ENCODE results near the gene NKX2-1. TPM values are rescaled to one million over a fixed set of nuclear protein-coding genes. Genes with fewer than 3 reads are reported as not detected.
"Not testable (repeated sequence)": the region's sequence is repeated elsewhere in the genome, so short reads cannot be mapped to it uniquely, and the experiment has no call there.

Gene NKX2-1
- total RNA-seq, result not detected

DNA sequence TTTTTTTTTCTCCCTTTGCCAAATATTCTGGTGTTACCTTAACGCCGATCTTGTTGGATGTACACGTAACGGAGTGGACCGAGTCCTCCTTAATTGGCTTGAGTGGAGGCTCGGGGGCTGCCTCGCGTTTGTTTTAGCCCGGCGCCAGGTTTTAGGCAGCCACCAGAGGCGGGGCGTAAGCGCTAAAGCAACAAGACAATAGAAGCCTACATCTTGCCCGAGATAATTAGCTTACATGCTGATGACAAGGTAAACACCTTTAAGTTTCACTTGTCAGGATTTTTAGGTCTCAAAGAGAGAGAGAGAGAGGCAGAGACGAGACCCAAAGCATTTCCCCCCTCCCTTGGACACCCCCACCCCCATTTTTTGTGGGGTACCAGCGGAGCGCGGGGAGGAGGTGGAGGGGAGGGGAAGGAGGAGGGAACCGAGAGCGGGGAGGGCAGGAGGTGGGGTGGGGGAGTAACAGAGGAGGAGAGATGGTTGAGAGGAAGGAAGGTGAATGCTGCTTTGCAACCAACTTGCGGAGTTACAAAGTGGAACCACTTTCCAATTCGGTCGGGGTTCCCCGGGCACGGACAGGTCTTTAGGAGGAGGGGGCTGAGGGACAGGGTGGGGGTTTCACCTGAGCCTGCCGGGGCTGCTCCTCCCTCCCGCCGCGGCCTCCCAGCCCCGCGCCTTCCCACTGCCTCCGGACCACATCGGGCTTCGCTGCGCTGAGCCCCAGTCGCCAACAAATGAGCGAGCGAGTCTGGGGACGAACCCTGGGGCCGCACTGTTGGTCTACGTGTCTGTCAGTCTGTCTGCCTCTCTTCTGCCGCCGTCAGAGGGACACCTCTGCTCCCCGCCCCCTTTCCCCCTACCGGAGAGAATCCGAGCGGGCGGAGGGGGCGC is at the start of gene NKX2-1:
Gene NKX2-1 (minus strand): TSS at position 802 of the 891 bp plus-strand sequence. CDS start 103 bp downstream, at position 699.
- no peaks in the 10 kb centered on the region for H3K9me3 ChIP-seq
- H3K27me3 ChIP-seq, result peaks cover 34 to 90% of the 10 kb centered on the region in 2 donors
- no peaks in the 10 kb centered on the region for H3K36me3 ChIP-seq
- peak within 1 kb of the TSS in 1 of 2 donors; percentile 36 for H3K4me3 ChIP-seq
- no peak within 1 kb of the TSS for H3K27ac ChIP-seq
- no peak for DNase-seq (ENCODE audit: low spot score)
- TF ChIP-seq, protein P1, sequence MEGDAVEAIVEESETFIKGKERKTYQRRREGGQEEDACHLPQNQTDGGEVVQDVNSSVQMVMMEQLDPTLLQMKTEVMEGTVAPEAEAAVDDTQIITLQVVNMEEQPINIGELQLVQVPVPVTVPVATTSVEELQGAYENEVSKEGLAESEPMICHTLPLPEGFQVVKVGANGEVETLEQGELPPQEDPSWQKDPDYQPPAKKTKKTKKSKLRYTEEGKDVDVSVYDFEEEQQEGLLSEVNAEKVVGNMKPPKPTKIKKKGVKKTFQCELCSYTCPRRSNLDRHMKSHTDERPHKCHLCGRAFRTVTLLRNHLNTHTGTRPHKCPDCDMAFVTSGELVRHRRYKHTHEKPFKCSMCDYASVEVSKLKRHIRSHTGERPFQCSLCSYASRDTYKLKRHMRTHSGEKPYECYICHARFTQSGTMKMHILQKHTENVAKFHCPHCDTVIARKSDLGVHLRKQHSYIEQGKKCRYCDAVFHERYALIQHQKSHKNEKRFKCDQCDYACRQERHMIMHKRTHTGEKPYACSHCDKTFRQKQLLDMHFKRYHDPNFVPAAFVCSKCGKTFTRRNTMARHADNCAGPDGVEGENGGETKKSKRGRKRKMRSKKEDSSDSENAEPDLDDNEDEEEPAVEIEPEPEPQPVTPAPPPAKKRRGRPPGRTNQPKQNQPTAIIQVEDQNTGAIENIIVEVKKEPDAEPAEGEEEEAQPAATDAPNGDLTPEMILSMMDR (IDR thresholded peaks at IDR 0.05), result no peak
- peaks cover 0 to 41% of the 10 kb centered on the region in 2 donors for H3K4me1 ChIP-seq

DNA sequence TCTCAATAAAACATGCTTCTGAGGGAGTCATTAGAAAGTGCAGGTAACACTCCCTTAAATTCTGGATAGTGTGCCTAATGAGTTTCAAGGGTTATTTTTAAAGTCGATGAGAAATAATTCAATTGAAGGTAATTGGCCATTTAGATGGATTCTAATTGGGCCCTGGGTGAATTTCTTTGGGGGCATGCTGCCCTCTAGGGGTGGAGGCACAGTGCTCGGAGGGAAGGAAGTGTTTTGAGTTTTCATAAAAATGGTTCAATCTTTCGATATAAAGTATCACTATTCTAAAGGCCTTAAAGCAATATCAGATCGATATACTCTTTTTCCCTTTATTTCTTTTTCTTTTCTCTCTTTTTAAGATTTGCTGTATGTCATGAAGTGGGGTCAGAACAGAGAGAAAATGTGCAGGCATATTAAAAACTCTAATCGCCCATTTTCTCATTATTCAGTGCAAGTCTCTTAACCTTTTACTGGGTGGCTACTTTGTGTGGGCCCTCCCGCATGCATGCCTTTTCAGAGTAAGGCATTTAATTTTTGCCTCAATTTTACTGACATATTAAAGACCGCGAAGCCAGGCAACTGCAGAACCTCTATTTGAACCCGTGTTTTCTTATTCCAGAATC is 36.9 kb upstream of the NKX2-1 start:
- H3K4me3 ChIP-seq, result no peak overlapping the region

DNA sequence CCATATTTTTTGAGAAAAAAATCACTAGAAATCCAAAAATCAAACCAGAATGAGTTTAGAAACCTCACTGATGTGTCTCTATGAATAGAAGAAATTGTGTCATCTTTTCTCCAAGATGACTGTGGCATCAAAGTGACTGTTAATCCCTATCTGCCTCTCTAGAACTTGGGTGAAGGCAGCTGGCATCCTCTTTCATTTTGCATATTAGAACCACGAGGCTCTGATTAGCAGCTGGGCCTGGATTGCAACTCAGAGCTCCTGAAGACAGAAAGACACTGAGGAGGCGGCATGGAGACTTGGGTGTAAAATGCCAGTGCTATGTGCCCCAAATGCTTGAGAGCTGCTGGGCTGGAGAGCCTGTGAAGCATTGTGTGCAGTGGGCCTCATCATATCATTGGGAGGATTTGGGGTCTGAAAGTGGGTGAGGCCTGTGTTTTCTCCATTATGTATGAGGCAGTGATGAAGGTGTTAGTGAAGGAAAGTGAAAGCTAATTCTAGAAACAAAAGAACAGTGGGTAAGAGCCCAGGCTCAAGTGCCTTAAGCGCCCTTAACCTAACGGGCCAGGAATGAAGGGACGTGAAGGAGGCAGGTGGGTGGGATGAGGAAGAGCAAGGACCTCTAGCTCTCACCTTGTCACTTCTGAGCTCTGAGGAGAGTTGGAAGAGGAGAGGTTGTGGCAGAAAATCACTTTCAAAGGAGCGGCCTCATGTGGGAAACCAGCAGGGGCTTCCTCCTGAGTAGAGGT is 36.1 kb upstream of the NKX2-1 start:
- no peak overlapping the region for H3K27ac ChIP-seq
- H3K4me3 ChIP-seq, result no peak overlapping the region
- H3K4me1 ChIP-seq, result no peaks in the 10 kb centered on the region
- H3K27me3 ChIP-seq, result no peaks in the 10 kb centered on the region
- no peaks in the 10 kb centered on the region for H3K9me3 ChIP-seq
- no peaks in the 10 kb centered on the region for H3K36me3 ChIP-seq
- TF ChIP-seq, protein P1 (IDR thresholded peaks at IDR 0.05), result no peak
- DNase-seq (ENCODE audit: low spot score), result no peak

More for the DNA sequence above, 36.9 kb upstream of the NKX2-1 start:
- Histone ChIP-seq H3K27me3 (no peaks in the 10 kb centered on the region), H3K9me3 (no peaks in the 10 kb centered on the region), H3K36me3 (no peaks in the 10 kb centered on the region), H3K4me1 (no peaks in the 10 kb centered on the region), H3K27ac (no peak overlapping the region)
- no peak for DNase-seq (ENCODE audit: low spot score)
- TF ChIP-seq, protein P1 (IDR thresholded peaks at IDR 0.05), result peak; percentile 47 to 77

DNA sequence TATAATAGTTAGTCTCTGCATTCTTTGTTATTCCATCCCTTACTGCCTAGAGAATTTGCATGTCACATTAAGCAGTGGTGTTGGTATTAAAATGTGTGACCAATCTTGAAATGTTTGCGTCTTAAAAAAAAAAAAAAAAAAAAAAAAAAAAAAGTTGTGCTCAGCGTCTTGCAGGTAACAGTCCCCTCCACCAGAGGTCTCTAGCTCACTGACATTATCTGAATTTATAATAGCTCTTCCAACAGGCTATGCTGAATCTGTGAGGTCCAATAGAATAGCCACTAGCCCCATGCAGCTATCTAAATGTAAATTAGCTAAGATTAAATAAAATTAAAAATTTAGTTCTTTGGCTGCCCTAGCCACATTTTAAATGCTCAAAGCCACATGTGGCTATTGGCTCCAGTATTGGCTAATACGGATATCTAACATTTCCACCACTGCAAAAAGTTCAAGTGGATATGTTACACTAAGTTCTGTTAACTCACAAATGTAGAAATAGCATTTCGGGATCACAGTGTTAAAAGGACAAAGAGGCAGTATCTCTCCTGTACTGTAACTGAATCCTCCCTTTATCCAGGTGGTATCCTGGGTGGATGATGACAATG is 33.7 kb upstream of the NKX2-1 start:
- DNase-seq (ENCODE audit: low spot score), result no peak
- Histone ChIP-seq H3K4me1 (no peaks in the 10 kb centered on the region), H3K9me3 (no peaks in the 10 kb centered on the region), H3K36me3 (no peaks in the 10 kb centered on the region), H3K4me3 (no peak overlapping the region), H3K27me3 (no peaks in the 10 kb centered on the region), H3K27ac (no peak overlapping the region)
- TF ChIP-seq, protein P1 (IDR thresholded peaks at IDR 0.05), result peak; percentile 42 to 72

DNA sequence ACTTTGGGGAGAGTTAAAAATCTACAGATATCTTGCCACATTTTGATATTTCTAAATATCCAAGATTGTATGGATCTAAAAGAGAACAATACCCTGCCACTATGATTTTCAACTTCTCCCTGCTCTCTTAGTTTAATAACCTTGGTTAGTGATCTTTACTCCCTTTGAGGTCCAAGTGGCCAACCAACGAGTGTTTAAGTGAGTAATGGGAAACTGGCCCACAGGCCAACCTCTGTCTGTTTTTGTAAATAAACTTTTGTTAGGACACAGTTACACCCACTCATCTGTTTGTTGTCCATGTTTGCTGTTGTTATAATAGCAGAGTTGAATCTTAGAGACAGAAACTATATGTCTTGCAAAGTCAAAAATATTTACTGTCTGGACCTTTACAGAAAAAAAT is 30.9 kb upstream of the NKX2-1 start:
- TF ChIP-seq, protein P1 (IDR thresholded peaks at IDR 0.05), result no peak
- no peak overlapping the region for H3K4me3 ChIP-seq
- DNase-seq (ENCODE audit: low spot score), result no peak
- H3K27ac ChIP-seq, result no peak overlapping the region
- no peaks in the 10 kb centered on the region for H3K9me3 ChIP-seq
- H3K36me3 ChIP-seq, result no peaks in the 10 kb centered on the region
- H3K4me1 ChIP-seq, result no peaks in the 10 kb centered on the region
- no peaks in the 10 kb centered on the region for H3K27me3 ChIP-seq

DNA sequence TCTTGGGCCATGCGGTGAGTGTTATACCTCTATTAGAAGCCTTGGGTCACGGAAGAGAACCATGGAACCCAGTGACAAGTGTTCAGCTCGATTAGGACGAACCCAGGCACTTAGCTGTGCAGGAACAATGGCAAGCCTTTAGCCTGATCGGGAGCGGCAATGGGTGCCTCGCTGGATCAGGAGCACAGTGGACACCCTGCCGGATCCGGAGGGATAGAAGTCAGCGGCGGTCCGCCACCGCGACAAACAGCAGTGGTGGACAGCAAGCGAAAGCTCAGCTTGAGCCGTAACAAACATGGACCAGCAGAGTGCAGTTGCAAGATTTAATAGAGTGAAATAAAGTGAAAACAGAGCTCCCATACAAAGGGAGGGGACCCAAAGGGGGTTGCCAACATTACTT is 24.2 kb upstream of the NKX2-1 start:
- not testable (repeated sequence) for DNase-seq (ENCODE audit: low spot score); H3K27me3 ChIP-seq; H3K9me3 ChIP-seq

More for the DNA sequence above, 24.2 kb upstream of the NKX2-1 start:
- H3K4me1 ChIP-seq, H3K36me3 ChIP-seq, H3K27ac ChIP-seq, H3K4me3 ChIP-seq: not testable (repeated sequence)

Measured in right atrium auricular region (tissue), 2 donors.